ENCODE results near the gene GORAB.

The GORAB gene

DNA sequence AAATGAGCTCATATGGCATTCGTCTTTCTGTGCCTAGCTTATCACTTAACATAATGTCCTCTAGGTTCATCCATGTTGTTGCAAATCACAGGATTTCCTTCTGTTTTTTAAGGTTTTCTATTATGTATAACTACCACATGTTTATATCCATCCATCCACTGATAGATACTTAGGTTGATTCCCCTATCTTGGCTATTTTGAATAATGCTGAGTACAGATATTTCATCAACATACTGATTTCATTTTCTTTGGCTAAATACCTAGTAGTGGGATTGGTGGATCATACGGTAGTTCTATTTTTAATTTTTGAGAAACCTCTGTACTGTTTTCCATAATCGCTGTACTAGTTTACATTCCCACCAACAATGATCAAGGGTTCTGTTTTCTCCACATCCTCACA is 45.0 kb downstream of the GORAB start:
- no peaks in the 10 kb centered on the region for H3K9me3 ChIP-seq (ENCODE audit: control insufficient read depth, insufficient read depth, low read length)
- H3K4me3 ChIP-seq (ENCODE audit: low read depth, low read length): no peak overlapping the region
- H3K9ac ChIP-seq (ENCODE audit: low read depth, low read length): no peak overlapping the region
- no peaks in the 10 kb centered on the region for H3K4me1 ChIP-seq (ENCODE audit: control insufficient read depth, insufficient read depth, low read length)
- H3K27me3 ChIP-seq (ENCODE audit: control insufficient read depth, insufficient read depth, low read length): no peaks in the 10 kb centered on the region
- no peaks in the 10 kb centered on the region for H3K36me3 ChIP-seq (ENCODE audit: control insufficient read depth, insufficient read depth, low read length)

DNA sequence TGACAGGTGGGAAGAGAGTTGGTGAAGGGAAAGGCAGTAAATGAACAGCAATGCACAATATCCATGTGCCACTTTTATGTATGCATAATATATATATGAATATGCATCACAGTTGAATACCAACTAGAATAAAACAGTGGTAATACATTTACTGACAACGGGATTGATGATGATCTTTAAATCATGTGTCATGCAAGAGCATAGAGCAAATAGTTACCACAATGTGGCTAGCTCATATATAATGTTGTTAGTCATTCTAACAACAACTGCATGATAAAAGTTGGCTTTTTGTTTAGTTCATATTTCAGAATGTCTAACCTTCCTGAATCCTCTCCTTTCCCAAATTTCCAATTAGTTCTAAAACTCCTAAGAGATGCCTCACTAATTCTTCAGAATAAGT is 46.4 kb downstream of the GORAB start:
- Histone ChIP-seq H3K27me3 (ENCODE audit: control insufficient read depth, insufficient read depth, low read length) (peaks cover under 1% of the 10 kb centered on the region), H3K4me1 (ENCODE audit: control insufficient read depth, insufficient read depth, low read length) (no peaks in the 10 kb centered on the region), H3K36me3 (ENCODE audit: control insufficient read depth, insufficient read depth, low read length) (no peaks in the 10 kb centered on the region), H3K9ac (ENCODE audit: low read depth, low read length) (no peak overlapping the region), H3K4me3 (ENCODE audit: low read depth, low read length) (no peak overlapping the region), H3K9me3 (ENCODE audit: control insufficient read depth, insufficient read depth, low read length) (no peaks in the 10 kb centered on the region)

DNA sequence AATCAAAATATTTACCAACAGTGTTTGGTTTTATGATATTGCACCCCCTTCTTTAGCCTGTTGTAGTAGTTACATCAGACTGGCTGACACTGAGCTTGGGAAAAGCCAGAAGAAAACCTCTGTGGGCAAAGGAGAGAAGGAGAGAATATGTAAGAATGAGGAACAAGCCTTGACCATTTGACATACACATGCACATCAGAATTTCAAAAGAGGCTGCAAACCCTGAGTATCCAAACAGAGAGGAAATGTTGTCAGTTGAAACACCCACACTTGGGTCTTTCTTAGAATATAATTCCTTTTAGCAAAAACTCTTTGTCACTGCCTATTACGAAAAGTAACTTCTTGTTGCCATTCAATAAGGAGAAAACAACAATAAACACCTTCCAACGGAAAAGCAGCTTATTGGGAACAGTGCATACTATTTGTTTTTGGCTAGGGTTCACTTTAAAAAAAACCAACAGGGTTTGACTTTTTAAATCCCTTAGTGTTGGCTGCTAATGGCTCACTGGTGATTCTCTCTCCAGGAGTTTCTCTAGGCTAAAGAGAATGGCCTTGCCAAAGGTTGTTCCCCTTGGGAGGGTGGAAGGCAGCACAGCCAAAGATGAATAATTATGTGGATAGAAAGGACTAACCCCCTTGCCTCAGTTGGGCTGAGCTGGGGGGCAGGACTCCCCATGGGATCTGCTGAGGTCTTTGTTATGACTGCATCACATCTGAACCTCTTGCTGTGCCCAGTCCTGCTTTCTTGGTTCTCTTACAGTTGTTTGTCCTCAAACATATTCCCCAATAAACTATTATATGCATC is 48.9 kb downstream of the GORAB start:
- Histone ChIP-seq H3K4me3 (ENCODE audit: low read depth, low read length) (no peak overlapping the region), H3K36me3 (ENCODE audit: control insufficient read depth, insufficient read depth, low read length) (no peaks in the 10 kb centered on the region), H3K4me1 (ENCODE audit: control insufficient read depth, insufficient read depth, low read length) (peaks cover 1% of the 10 kb centered on the region), H3K27me3 (ENCODE audit: control insufficient read depth, insufficient read depth, low read length) (peaks cover 26% of the 10 kb centered on the region), H3K9ac (ENCODE audit: low read depth, low read length) (no peak overlapping the region), H3K9me3 (ENCODE audit: control insufficient read depth, insufficient read depth, low read length) (no peaks in the 10 kb centered on the region)

DNA sequence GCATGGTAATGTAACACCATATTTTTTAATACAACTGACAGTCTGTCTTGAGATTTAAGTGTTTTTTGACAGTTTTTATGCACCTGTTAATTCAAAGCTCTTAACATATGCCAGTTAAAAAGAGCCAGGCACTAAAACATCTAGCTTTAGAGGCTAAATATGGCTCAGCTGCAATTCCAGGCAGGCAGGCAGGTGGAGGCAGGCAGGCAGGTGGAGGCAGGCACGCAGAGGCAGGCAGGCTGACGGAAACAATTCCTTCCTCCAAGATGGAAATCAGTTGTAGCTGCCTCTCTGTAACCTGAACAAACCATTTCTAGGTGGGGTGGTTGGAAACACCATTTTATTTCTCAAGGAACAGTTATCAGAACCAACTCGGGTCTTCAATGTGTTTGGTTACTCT is 51.2 kb downstream of the GORAB start:
- no peak overlapping the region for H3K4me3 ChIP-seq (ENCODE audit: low read depth, low read length)
- H3K9me3 ChIP-seq (ENCODE audit: control insufficient read depth, insufficient read depth, low read length): no peaks in the 10 kb centered on the region
- no peak overlapping the region for H3K9ac ChIP-seq (ENCODE audit: low read depth, low read length)
- H3K36me3 ChIP-seq (ENCODE audit: control insufficient read depth, insufficient read depth, low read length): no peaks in the 10 kb centered on the region
- H3K4me1 ChIP-seq (ENCODE audit: control insufficient read depth, insufficient read depth, low read length): peaks cover 10% of the 10 kb centered on the region
- peaks cover 48% of the 10 kb centered on the region for H3K27me3 ChIP-seq (ENCODE audit: control insufficient read depth, insufficient read depth, low read length)

DNA sequence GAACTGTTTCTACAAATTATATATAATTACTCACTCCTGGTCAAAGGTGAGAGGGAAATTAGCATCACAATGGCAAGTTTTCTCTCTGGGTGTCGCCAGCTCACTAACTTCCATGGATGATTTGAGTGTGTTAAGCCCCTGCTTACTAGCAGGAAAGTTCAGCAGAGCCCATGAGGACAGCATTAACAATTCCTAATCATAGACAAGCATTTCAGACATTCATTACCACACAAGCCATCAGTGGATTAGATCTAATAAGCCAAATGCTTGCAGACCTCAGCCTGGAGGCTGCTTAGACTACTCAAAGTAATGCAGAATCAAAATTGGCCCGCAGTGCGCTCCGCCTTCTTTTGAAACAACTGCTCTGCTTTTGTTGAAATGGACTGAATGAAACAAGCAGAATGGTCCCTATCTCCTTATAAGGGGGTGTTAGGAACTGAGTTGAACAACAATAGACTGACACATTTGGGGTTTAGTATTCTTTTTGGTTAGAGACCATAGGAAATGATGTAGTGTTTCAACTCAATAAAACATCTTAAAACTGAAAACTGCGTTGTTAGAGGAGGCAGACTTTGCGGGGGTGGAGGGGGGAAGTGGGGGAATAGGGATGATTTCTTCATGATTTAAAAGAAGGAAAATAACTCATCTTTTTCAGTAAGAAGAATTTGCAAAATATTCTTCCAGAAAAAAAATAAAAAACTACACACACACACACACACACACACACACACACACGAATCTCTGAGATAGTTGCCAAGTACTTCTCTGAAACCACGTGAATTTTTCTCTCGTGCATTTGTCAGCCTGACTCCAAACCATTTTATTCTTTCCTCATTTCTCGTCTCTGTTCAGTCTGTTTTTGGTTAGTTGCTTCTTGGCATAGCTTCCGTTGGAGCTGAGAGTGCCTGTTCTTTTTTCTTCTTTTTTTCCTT is 54.6 kb downstream of the GORAB start:
- no peaks in the 10 kb centered on the region for H3K9me3 ChIP-seq (ENCODE audit: control insufficient read depth, insufficient read depth, low read length)
- peaks cover 78% of the 10 kb centered on the region for H3K27me3 ChIP-seq (ENCODE audit: control insufficient read depth, insufficient read depth, low read length)
- no peak overlapping the region for H3K9ac ChIP-seq (ENCODE audit: low read depth, low read length)
- no peaks in the 10 kb centered on the region for H3K36me3 ChIP-seq (ENCODE audit: control insufficient read depth, insufficient read depth, low read length)
- H3K4me3 ChIP-seq (ENCODE audit: low read depth, low read length): no peak overlapping the region
- H3K4me1 ChIP-seq (ENCODE audit: control insufficient read depth, insufficient read depth, low read length): peaks cover 10% of the 10 kb centered on the region

DNA sequence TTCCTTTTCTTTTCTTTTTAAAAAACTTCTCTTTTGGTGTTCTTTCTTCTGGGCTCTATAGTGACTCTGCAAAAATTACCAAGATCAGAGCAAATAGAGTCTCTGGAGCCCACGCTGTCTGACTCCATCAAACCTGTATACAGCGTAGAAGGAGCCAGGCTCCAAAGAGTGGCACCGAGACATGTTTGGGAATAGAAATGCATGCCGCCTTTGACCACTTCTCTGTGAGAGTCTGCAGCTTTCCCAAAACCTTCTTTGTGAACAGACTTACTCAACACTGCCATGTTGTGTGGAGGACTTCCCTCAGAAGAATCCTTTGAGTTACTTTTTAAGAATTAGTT is 55.3 kb downstream of the GORAB start:
- Histone ChIP-seq H3K27me3 (ENCODE audit: control insufficient read depth, insufficient read depth, low read length) (peaks cover 78% of the 10 kb centered on the region), H3K4me1 (ENCODE audit: control insufficient read depth, insufficient read depth, low read length) (peaks cover 10% of the 10 kb centered on the region), H3K36me3 (ENCODE audit: control insufficient read depth, insufficient read depth, low read length) (no peaks in the 10 kb centered on the region), H3K9ac (ENCODE audit: low read depth, low read length) (no peak overlapping the region), H3K9me3 (ENCODE audit: control insufficient read depth, insufficient read depth, low read length) (no peaks in the 10 kb centered on the region), H3K4me3 (ENCODE audit: low read depth, low read length) (no peak overlapping the region)

DNA sequence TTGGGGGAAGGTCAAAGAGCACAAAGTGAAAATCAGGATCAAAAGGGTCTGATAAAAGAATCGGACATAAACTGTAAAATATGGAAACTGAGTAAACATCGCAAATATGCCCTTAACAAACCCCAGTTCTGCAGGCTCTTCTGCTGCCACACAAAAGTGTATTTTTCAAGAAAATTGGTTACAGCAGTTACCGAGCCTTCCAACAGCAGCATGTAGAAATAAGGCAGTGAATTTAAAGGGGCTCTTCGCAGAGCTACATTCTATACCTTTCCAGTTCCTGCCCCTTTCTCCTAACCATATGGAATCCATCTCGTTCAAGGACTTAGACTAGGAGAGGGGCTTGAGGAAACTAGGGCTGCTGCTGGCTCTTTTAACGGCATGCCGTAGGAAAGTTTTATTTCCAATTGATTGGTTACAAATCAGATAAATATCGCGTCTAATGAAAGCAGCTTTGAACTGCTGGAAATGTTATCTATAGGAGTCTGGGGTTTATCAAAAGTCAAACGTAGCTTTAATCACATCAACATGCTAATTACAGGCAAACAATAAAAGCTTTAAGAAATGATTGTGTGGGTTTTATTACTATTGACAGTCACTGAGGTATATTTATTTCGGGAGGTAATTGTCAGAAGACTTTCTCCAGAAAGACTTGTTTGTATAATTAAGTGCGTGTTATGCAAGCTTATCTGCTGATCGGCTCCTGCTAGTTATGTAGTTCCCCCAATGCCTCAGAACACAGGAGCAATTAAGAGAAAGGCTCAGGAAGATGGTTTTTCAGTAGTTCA is 59.1 kb downstream of the GORAB start:
- Histone ChIP-seq H3K4me3 (ENCODE audit: low read depth, low read length) (no peak overlapping the region), H3K36me3 (ENCODE audit: control insufficient read depth, insufficient read depth, low read length) (no peaks in the 10 kb centered on the region), H3K9me3 (ENCODE audit: control insufficient read depth, insufficient read depth, low read length) (no peaks in the 10 kb centered on the region), H3K27me3 (ENCODE audit: control insufficient read depth, insufficient read depth, low read length) (peaks cover 49% of the 10 kb centered on the region), H3K9ac (ENCODE audit: low read depth, low read length) (no peak overlapping the region), H3K4me1 (ENCODE audit: control insufficient read depth, insufficient read depth, low read length) (peaks cover 9% of the 10 kb centered on the region)

DNA sequence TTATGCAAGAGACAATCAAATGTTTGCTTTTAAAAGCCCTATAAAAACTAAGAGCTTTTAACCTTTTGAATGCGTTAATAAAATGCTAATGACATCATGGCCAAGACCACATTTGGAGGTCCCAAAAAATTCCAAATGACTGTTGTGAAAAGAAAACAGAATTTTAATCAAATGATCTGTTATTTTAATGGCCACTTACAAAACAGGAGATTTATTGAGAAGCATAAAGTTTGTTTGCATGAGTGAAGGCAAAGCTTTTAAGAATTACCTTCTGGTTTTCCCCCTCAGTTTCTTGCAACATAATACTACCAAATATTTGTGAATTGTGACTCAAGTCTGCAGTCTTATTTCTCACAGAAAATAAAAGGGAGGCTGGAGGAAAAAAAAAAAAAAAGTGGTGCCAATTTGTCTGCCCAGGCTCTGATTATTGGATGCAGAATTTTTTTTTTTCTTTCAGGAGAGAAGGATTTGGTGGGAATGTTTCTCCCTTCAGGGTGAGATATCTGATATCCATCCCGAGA is 60.7 kb downstream of the GORAB start:
- H3K4me1 ChIP-seq (ENCODE audit: control insufficient read depth, insufficient read depth, low read length): peaks cover 3% of the 10 kb centered on the region
- no peak overlapping the region for H3K9ac ChIP-seq (ENCODE audit: low read depth, low read length)
- H3K4me3 ChIP-seq (ENCODE audit: low read depth, low read length): no peak overlapping the region
- no peaks in the 10 kb centered on the region for H3K36me3 ChIP-seq (ENCODE audit: control insufficient read depth, insufficient read depth, low read length)
- H3K9me3 ChIP-seq (ENCODE audit: control insufficient read depth, insufficient read depth, low read length): no peaks in the 10 kb centered on the region
- H3K27me3 ChIP-seq (ENCODE audit: control insufficient read depth, insufficient read depth, low read length): peaks cover 35% of the 10 kb centered on the region

DNA sequence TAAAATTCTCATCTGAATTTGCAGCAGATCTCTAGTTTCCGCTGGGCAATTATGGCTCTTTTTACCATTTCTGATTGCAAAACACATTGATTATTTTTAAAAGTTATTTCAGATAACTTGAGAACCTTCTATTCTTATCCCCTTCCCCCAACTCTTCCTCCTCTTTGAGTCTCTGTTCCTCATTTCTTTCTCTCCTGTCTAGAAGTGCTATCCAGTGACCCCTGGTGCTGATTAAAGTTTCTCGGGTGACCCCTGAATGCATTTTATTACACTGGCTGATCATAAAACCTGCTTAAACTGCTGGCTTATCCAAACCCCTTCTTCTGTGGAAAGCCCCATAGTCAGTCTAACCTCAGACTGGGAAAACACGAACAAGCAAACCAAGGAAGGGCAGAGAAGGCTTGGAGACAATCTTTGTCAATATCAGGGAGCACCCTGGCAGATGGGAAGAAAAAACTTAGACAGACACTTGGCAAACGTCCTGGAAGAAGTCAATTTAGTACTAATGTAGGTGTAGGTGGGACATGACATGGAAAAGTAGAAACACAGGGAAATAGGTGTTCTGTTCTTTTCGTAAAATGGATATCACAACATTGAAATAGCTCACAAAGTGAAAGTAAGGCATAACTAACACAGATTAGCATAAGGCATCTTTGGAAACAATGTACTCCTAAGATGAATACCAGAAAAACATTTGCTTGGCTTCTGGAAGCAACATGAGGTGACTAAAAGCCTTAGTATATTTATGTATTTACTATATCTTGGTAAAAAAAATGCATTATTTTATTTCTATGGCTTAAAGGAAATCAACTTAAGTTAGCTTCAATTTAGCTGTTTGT is 61.4 kb downstream of the GORAB start:
- Histone ChIP-seq H3K9ac (ENCODE audit: low read depth, low read length) (no peak overlapping the region), H3K4me1 (ENCODE audit: control insufficient read depth, insufficient read depth, low read length) (peaks cover 3% of the 10 kb centered on the region), H3K27me3 (ENCODE audit: control insufficient read depth, insufficient read depth, low read length) (peaks cover 28% of the 10 kb centered on the region), H3K36me3 (ENCODE audit: control insufficient read depth, insufficient read depth, low read length) (no peaks in the 10 kb centered on the region), H3K9me3 (ENCODE audit: control insufficient read depth, insufficient read depth, low read length) (no peaks in the 10 kb centered on the region), H3K4me3 (ENCODE audit: low read depth, low read length) (no peak overlapping the region)

DNA sequence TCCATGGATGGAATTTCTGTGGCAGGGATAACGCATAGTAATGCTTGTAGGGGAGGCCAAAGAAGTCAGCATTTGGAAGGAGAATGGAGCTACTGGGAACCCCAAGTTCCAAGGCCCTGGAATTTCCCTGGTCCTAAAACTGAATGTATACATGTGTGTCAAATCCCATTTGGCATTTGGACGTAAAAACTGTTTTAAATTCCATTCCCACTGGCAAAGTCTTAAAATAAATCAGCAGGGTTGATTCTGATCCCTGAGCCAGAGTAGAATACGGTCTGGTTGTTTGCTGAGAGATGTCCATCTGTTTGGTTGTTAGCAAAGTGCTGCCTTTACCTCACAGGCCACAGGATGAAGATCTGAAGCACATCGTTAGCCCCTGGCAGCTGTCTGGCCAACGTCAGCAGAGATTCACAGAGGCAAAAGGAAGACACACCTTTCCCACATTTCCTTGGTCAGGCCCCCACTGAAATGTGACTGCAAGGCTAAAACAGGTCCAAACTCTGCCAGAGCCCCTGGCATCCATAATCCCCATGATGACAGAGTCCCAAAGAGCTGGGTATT is 62.2 kb downstream of the GORAB start:
- Histone ChIP-seq H3K27me3 (ENCODE audit: control insufficient read depth, insufficient read depth, low read length) (peaks cover 20% of the 10 kb centered on the region), H3K9ac (ENCODE audit: low read depth, low read length) (no peak overlapping the region), H3K4me3 (ENCODE audit: low read depth, low read length) (no peak overlapping the region), H3K36me3 (ENCODE audit: control insufficient read depth, insufficient read depth, low read length) (no peaks in the 10 kb centered on the region), H3K4me1 (ENCODE audit: control insufficient read depth, insufficient read depth, low read length) (peaks cover 3% of the 10 kb centered on the region), H3K9me3 (ENCODE audit: control insufficient read depth, insufficient read depth, low read length) (no peaks in the 10 kb centered on the region)
